Right lobe of liver (tissue), 4 donors: Measurements from ENCODE around the gene TMEM203.

Experiments used
- CTCF ChIP-seq, 4 donors: fragments of 200-600 bp in 3 of 4; fragments of 450-650 bp in 1 of 4; IDR thresholded peaks; one replicate each; pipeline versions ENCODE4 v1.5.1 to v1.8.0; 2016 to 2022; ENCODE audit warnings: antibody characterized with exemption in 4 of 4, mild to moderate bottlenecking in 2 of 4
- POLR2A ChIP-seq: fragments of 450-650 bp; IDR thresholded peaks from one replicate; pipeline ENCODE4 v1.6.1; 2017; ENCODE audit warnings: antibody characterized with exemption, mild to moderate bottlenecking
- donor health status: DM: no; HTN: no; CAD: no.
- donor health status: DM: no; HTN: no; CAD: no.
- donor health status: DM: no; HTN: yes; CAD: no.

GRCh38 chr9:137194388-137194787, 11.1 kb downstream of the TMEM203 start:
- TF ChIP-seq CTCF (IDR thresholded peaks at IDR 0.05) (no peak), POLR2A (no peak)
